H9 (cell line): ENCODE measurements around the gene VAV2. TPM values are rescaled to one million over a fixed set of nuclear protein-coding genes. Genes with fewer than 3 reads are reported as not detected.

Experiments used
- DNase-seq: peaks from one replicate; pipeline ENCODE4 v3.0.0-alpha.2; 2017
- H2AFZ ChIP-seq: one replicate; pipeline ENCODE4 v1.6.1; 2013; ENCODE audit warnings: mild to moderate bottlenecking, low read length, control low read depth, moderate library complexity
- H2AK5ac ChIP-seq: 2 replicates; pipeline ENCODE4 v1.6.1; 2013; ENCODE audit warnings: low read length, control low read depth, mixed read lengths; ENCODE audit not compliant: insufficient read length
- H2BK120ac ChIP-seq: one replicate; pipeline ENCODE4 v1.6.1; 2013; ENCODE audit warnings: low read depth, mild to moderate bottlenecking, low read length, control low read depth, inconsistent platforms; ENCODE audit not compliant: poor library complexity, severe bottlenecking
- H2BK12ac ChIP-seq: 2 replicates; pipeline ENCODE4 v1.6.1; 2013; ENCODE audit warnings: low read length, control low read depth, mixed read lengths, low read depth; ENCODE audit not compliant: insufficient read length
- H2BK15ac ChIP-seq: 2 replicates; pipeline ENCODE4 v1.6.1; 2013; ENCODE audit warnings: low read depth, low read length, control low read depth
- H2BK20ac ChIP-seq: one replicate; pipeline ENCODE4 v1.6.1; 2013; ENCODE audit warnings: low read depth, mild to moderate bottlenecking, low read length, control low read depth, inconsistent platforms; ENCODE audit not compliant: poor library complexity, severe bottlenecking
- H2BK5ac ChIP-seq: 2 replicates; pipeline ENCODE4 v1.6.1; 2013; ENCODE audit warnings: low read length, control low read depth, mixed read lengths; ENCODE audit not compliant: insufficient read length
- H3K14ac ChIP-seq: 2 replicates; pipeline ENCODE4 v1.6.1; 2013; ENCODE audit warnings: low read length, control low read depth; ENCODE audit not compliant: insufficient read depth
- H3K18ac ChIP-seq: 2 replicates; pipeline ENCODE4 v1.6.1; 2013; ENCODE audit warnings: low read depth, mild to moderate bottlenecking, mixed read lengths, low read length, control low read depth; ENCODE audit not compliant: insufficient read length
- H3K23ac ChIP-seq: 2 replicates; pipeline ENCODE4 v1.6.1; 2013; ENCODE audit warnings: low read length, control low read depth, mixed read lengths, low read depth; ENCODE audit not compliant: insufficient read length
- H3K23me2 ChIP-seq: 2 replicates; pipeline ENCODE4 v1.6.1; 2013; ENCODE audit warnings: low read depth, mild to moderate bottlenecking, mixed read lengths, low read length, control low read depth; ENCODE audit not compliant: insufficient read length, poor library complexity, severe bottlenecking
- H3K27ac ChIP-seq: 2 replicates; pipeline ENCODE4 v1.5.1; 2013; ENCODE audit warnings: low read length, control low read depth, mixed read lengths, low read depth; ENCODE audit not compliant: insufficient read length
- H3K27me3 ChIP-seq: 2 replicates; pipeline ENCODE4 v1.6.1; 2013; ENCODE audit warnings: low read length, control low read depth, inconsistent platforms; ENCODE audit not compliant: insufficient read depth
- H3K4ac ChIP-seq: 2 replicates; pipeline ENCODE4 v1.6.1; 2013; ENCODE audit warnings: low read depth, mild to moderate bottlenecking, control low read depth, inconsistent platforms, low read length, moderate library complexity
- H3K4me1 ChIP-seq: 2 replicates; pipeline ENCODE4 v1.6.1; 2013; ENCODE audit warnings: low read length, control low read depth, inconsistent platforms; ENCODE audit not compliant: insufficient read depth
- H3K4me2 ChIP-seq: 2 replicates; pipeline ENCODE4 v1.6.1; 2013; ENCODE audit warnings: low read length, control low read depth, mixed read lengths; ENCODE audit not compliant: insufficient read length, insufficient read depth
- H3K56ac ChIP-seq: 2 replicates; pipeline ENCODE4 v1.6.1; 2013; ENCODE audit warnings: low read depth, mild to moderate bottlenecking, mixed read lengths, low read length, control low read depth; ENCODE audit not compliant: insufficient read length
- H3K79me1 ChIP-seq: 2 replicates; pipeline ENCODE4 v1.6.1; 2013; ENCODE audit warnings: low read depth, mild to moderate bottlenecking, moderate library complexity, low read length, control low read depth, inconsistent platforms; ENCODE audit not compliant: insufficient read depth, poor library complexity, severe bottlenecking
- H3K79me2 ChIP-seq: 2 replicates; pipeline ENCODE4 v1.6.1; 2013; ENCODE audit warnings: low read length, control low read depth, inconsistent platforms; ENCODE audit not compliant: insufficient read depth
- H3K9ac ChIP-seq: 2 replicates; pipeline ENCODE4 v1.6.1; 2013; ENCODE audit warnings: low read length, control low read depth, mixed read lengths; ENCODE audit not compliant: insufficient read length; ENCODE audit errors: extremely low read depth
- H3K9me3 ChIP-seq: one replicate; pipeline ENCODE4 v1.6.1; 2013; ENCODE audit warnings: low read depth, low read length, inconsistent platforms; ENCODE audit not compliant: control insufficient read depth
- H3T11ph ChIP-seq: one replicate; pipeline ENCODE4 v1.6.1; 2013; ENCODE audit warnings: mild to moderate bottlenecking, low read length, control low read depth, inconsistent platforms
- H4K20me1 ChIP-seq: one replicate; pipeline ENCODE4 v1.6.1; 2013; ENCODE audit not compliant: control insufficient read depth, insufficient read length, insufficient read depth
- H4K5ac ChIP-seq: 2 replicates; pipeline ENCODE4 v1.6.1; 2013; ENCODE audit warnings: low read depth, mild to moderate bottlenecking, mixed read lengths, low read length, control low read depth; ENCODE audit not compliant: insufficient read length
- H4K8ac ChIP-seq: replicated peaks from 2 replicates; pipeline ENCODE4 v1.6.1; 2013; ENCODE audit warnings: low read length, control low read depth, mixed read lengths, low read depth; ENCODE audit not compliant: insufficient read length
- H4K91ac ChIP-seq: 2 replicates; pipeline ENCODE4 v1.6.1; 2013; ENCODE audit warnings: low read depth, mild to moderate bottlenecking, moderate library complexity, mixed read lengths, low read length, control low read depth; ENCODE audit not compliant: insufficient read length
- H3K27ac Mint-ChIP-seq, 3 experiments: 2 replicates in 2 of 3; 3 replicates in 1 of 3; pipeline ENCODE4 v1.8.0; 2020 to 2021; ENCODE audit warnings: mixed read lengths in 3 of 3, mild to moderate bottlenecking in 1 of 3, moderate library complexity in 1 of 3
- H3K27me3 Mint-ChIP-seq: 2 replicates; pipeline ENCODE4 v1.8.0; 2021; ENCODE audit warnings: low read depth, mild to moderate bottlenecking, moderate library complexity, mixed read lengths
- H3K36me3 Mint-ChIP-seq, 3 experiments: 2 replicates in 2 of 3; 3 replicates in 1 of 3; pipeline ENCODE4 v1.8.0; 2020 to 2021; ENCODE audit warnings: low read depth in 3 of 3, mixed read lengths in 3 of 3; ENCODE audit not compliant: insufficient read depth in 1 of 3
- H3K4me1 Mint-ChIP-seq, 2 experiments: 2 replicates each; pipeline ENCODE4 v1.8.0; 2020; ENCODE audit warnings: mixed read lengths in 2 of 2
- H3K4me3 Mint-ChIP-seq, 2 experiments: 2 replicates in 1 of 2; 3 replicates in 1 of 2; pipeline ENCODE4 v1.8.0; 2020 to 2021; ENCODE audit warnings: mild to moderate bottlenecking in 2 of 2, mixed read lengths in 2 of 2, moderate library complexity in 1 of 2
- H3K9me3 Mint-ChIP-seq, 2 experiments: 2 replicates in 1 of 2; 3 replicates in 1 of 2; pipeline ENCODE4 v1.8.0; 2020; ENCODE audit warnings: mild to moderate bottlenecking in 2 of 2, mixed read lengths in 2 of 2, moderate library complexity in 1 of 2
- CTCF ChIP-seq: fragments of 200-600 bp; sonication (generic); conservative IDR thresholded peaks from 3 replicates; pipeline ENCODE4 v1.8.0; 2021; ENCODE audit warnings: antibody characterized with exemption, mild to moderate bottlenecking
- WGBS: extraction: QIAGEN DNeasy Blood & Tissue Kit; methylation state at CpG from one replicate; pipeline ENCODE4 v1.1.7; 2013; ENCODE audit warnings: missing lambda C conversion rate, low lambda C conversion rate, mixed read lengths; ENCODE audit not compliant: insufficient read length; ENCODE audit errors: extremely low coverage; 5-methylcytosine and 5-hydroxymethylcytosine counted together
- total RNA-seq: library from RNA; stranded (reverse); gene quantifications from 2 replicates; pipeline ENCODE4 v1.2.1, GENCODE V29; 2021

The VAV2 gene
- total RNA-seq, 1 experiment from 2014 or later, result 58.7 TPM

GRCh38 chr9:133978899-133979272 is 13.2 kb downstream of the VAV2 start:
- Histone ChIP-seq H2BK20ac (no peak overlapping the region), H3K14ac (no peak overlapping the region; the same call in 1 of the 2 replicates), H3K27me3 (no peaks in the 10 kb centered on the region), H3K23me2 (no peaks in the 10 kb centered on the region), H2AK5ac (no peak overlapping the region), H2AFZ (no peak overlapping the region), H4K8ac (no peak overlapping the region), H3K56ac (no peak overlapping the region), H3K18ac (no peak overlapping the region), H2BK12ac (no peak overlapping the region), H3K4ac (no peak overlapping the region), H3K79me2 (peaks cover 31% of the 10 kb centered on the region; the same call in 1 of the 2 replicates), H3K4me2 (no peak overlapping the region), H2BK5ac (no peak overlapping the region), H2BK120ac (no peak overlapping the region), H3K9me3 (no peaks in the 10 kb centered on the region), H3K4me1 (no peaks in the 10 kb centered on the region), H3T11ph (no peak overlapping the region), H3K27ac (no peak overlapping the region), H4K5ac (no peak overlapping the region), H3K79me1 (no peaks in the 10 kb centered on the region), H3K9ac (no peak overlapping the region), H3K23ac (no peak overlapping the region), H4K20me1 (no peaks in the 10 kb centered on the region), H2BK15ac (no peak overlapping the region), H4K91ac (no peak overlapping the region)
- H3K36me3 Mint-ChIP-seq, result no peaks in the 10 kb centered on the region; a peak in 3 of 7 replicates
- DNase-seq, result no peak
- H3K27me3 Mint-ChIP-seq, result no peaks in the 10 kb centered on the region
- no peak overlapping the region for H3K4me3 Mint-ChIP-seq
- H3K9me3 Mint-ChIP-seq, result no peaks in the 10 kb centered on the region; a peak in 1 of 5 replicates
- H3K27ac Mint-ChIP-seq, result no peak overlapping the region
- no peak for TF ChIP-seq CTCF
- H3K4me1 Mint-ChIP-seq, result peaks cover 39 to 45% of the 10 kb centered on the region in 2 experiments
- no CpG with 5 or more reads among the region's 16 CpGs for WGBS
